Measurements from ENCODE around the gene CRAT. TPM values are rescaled to one million over a fixed set of nuclear protein-coding genes. Genes with fewer than 3 reads are reported as not detected.

The CRAT gene
- polyA plus RNA-seq, 2 of the 4 experiments (the other 2 are of a cell fraction), result 20.5 to 26.0 TPM

GRCh38 chr9:129104051-129104450, 6.5 kb downstream of the CRAT start:
- H3K9me3 ChIP-seq, result no peaks in the 10 kb centered on the region
- WGBS (ENCODE audit: missing lambda C conversion rate), result 92% methylated on average over 10 of the region's 11 CpGs
- no peak for FAIRE-seq
- DNase-seq (ENCODE audit: low read depth in 1 of 2, low spot score in 1 of 2), result no peak
- CTCF ChIA-PET, result interaction anchor here (1.2 to 3.5 kb wide), 7 partner anchors 8 to 634 kb away, joined by 3 to 14 read pairs (median 4); no protein-coding TSS in a partner anchor
- no peak overlapping the region for H3K4me3 ChIP-seq
- peaks cover under 1% of the 10 kb centered on the region; the same call in 1 of the 3 replicates for H3K4me1 ChIP-seq
- ATAC-seq, result no peak
- H3K27ac ChIP-seq, result no peak overlapping the region
- TF ChIP-seq SMC3 (IDR thresholded peaks at IDR 0.05) (no peak), BCL3 (IDR thresholded peaks at IDR 0.05) (no peak), POLR2AphosphoS2 (conservative IDR thresholded peaks at IDR 0.05; ENCODE audit: low read length) (no peak), EHMT2 (IDR thresholded peaks at IDR 0.05; ENCODE audit: low read depth) (no peak)
- POLR2A ChIA-PET, result no interaction called here
- H3K4me2 ChIP-seq, result no peak overlapping the region

GRCh38 chr9:129103595-129103965, 7.0 kb downstream of the CRAT start:
- no peak for DNase-seq (ENCODE audit: low read depth in 1 of 2, low spot score in 1 of 2)
- FAIRE-seq, result no peak
- Histone ChIP-seq H3K9me3 (no peaks in the 10 kb centered on the region), H3K4me2 (no peak overlapping the region), H3K27ac (no peak overlapping the region), H3K4me3 (no peak overlapping the region), H3K4me1 (no peaks in the 10 kb centered on the region; the same call in 2 of the 3 replicates)
- CTCF ChIA-PET, result interaction anchor here (0.6 to 3.5 kb wide), 13 partner anchors 9 to 634 kb away, joined by 3 to 14 read pairs (median 4); no protein-coding TSS in a partner anchor
- WGBS (ENCODE audit: missing lambda C conversion rate), result 72% methylated on average over 4 of the region's 4 CpGs
- ATAC-seq, result peak; percentile 15; a peak in 4 of 6 replicates
- no peak for TF ChIP-seq JUNB (IDR thresholded peaks at IDR 0.05)
- no peak for TF ChIP-seq EP300 (IDR thresholded peaks at IDR 0.05)
- POLR2A ChIA-PET, result interaction anchor here (1.2 kb wide), 1 partner anchor 22 kb away, joined by 7 read pairs; the partner anchor contains the start of gene DOLPP1

GRCh38 chr9:129102791-129103594, 7.6 kb downstream of the CRAT start:
- ATAC-seq, result peak; percentile 88 to 97

GRCh38 chr9:129102095-129102525, 8.5 kb downstream of the CRAT start:
- FAIRE-seq, result no peak
- DNase-seq (ENCODE audit: low read depth in 1 of 2, low spot score in 1 of 2), result no peak
- WGBS (ENCODE audit: missing lambda C conversion rate), result 91% methylated on average over 13 of the region's 13 CpGs
- Histone ChIP-seq H3K4me2 (no peak overlapping the region), H3K4me1 (no peaks in the 10 kb centered on the region; the same call in 2 of the 3 replicates), H3K9me3 (no peaks in the 10 kb centered on the region), H3K27ac (no peak overlapping the region), H3K4me3 (no peak overlapping the region)
- TF ChIP-seq POLR2A (IDR thresholded peaks at IDR 0.05; ENCODE audit: low read length), result no peak
- ATAC-seq, result no peak
- ChIA-PET CTCF (interaction anchor here (0.6 to 3.5 kb wide), 4 partner anchors 8 to 37 kb away, joined by 3 to 13 read pairs (median 3); no protein-coding TSS in a partner anchor), POLR2A (no interaction called here)

More at GRCh38 chr9:129102791-129103594, 7.6 kb downstream of the CRAT start:
- CTCF ChIA-PET, result interaction anchor here (0.6 to 3.5 kb wide), 14 partner anchors 9 to 635 kb away, joined by 3 to 14 read pairs (median 4); no protein-coding TSS in a partner anchor
- no peak for FAIRE-seq
- POLR2A ChIA-PET, result interaction anchor here (0.6 to 1.2 kb wide), 2 partner anchors 15 to 22 kb away, joined by 3 to 7 read pairs; partner anchors contain the start of gene DOLPP1
- TF ChIP-seq CTCF (IDR thresholded peaks at IDR 0.05) (peak; percentile 47), HOXA7 (CRISPR knock-in tag; IDR thresholded peaks at IDR 0.05) (no peak)
- H3K4me3 ChIP-seq, result no peak overlapping the region
- peak; percentile 76 to 85 for DNase-seq (ENCODE audit: low read depth in 1 of 2, low spot score in 1 of 2)
- no peak overlapping the region for H3K4me2 ChIP-seq
- H3K4me1 ChIP-seq, result no peaks in the 10 kb centered on the region; the same call in 2 of the 3 replicates
- H3K9me3 ChIP-seq, result no peaks in the 10 kb centered on the region
- no peak overlapping the region for H3K27ac ChIP-seq
- 36% methylated on average over 11 of the region's 14 CpGs for WGBS (ENCODE audit: missing lambda C conversion rate)

- ATAC-seq (no peak), DNase-seq (ENCODE audit: low read depth in 1 of 2, low spot score in 1 of 2) (no peak), FAIRE-seq (no peak)
- ChIA-PET POLR2A (interaction anchor here (0.7 kb wide), 1 partner anchor 20 kb away, joined by 5 read pairs; the partner anchor contains the start of gene DOLPP1), CTCF (interaction anchor here (0.6 to 3.5 kb wide), 6 partner anchors 7 to 38 kb away, joined by 3 to 13 read pairs (median 3); no protein-coding TSS in a partner anchor)
- no peaks in the 10 kb centered on the region for H3K4me1 ChIP-seq
- H3K9me3 ChIP-seq, result no peaks in the 10 kb centered on the region
- 94% methylated on average over 7 of the region's 7 CpGs for WGBS (ENCODE audit: missing lambda C conversion rate)
- no peak overlapping the region for H3K4me3 ChIP-seq
- H3K4me2 ChIP-seq, result no peak overlapping the region
- H3K27ac ChIP-seq, result no peak overlapping the region
- TF ChIP-seq NFE2L2 (conservative IDR thresholded peaks at IDR 0.05; ENCODE audit: low read length) (no peak), PHF8 (IDR thresholded peaks at IDR 0.05; ENCODE audit: borderline replicate concordance, low read depth) (no peak), JUNB (IDR thresholded peaks at IDR 0.05) (no peak), MAFK (IDR thresholded peaks at IDR 0.05; ENCODE audit: partially characterized antibody) (no peak), ZFP36 (IDR thresholded peaks at IDR 0.05; ENCODE audit: borderline replicate concordance, partially characterized antibody) (no peak), KDM1A (IDR thresholded peaks at IDR 0.05; ENCODE audit: low read depth) (no peak), REST (IDR thresholded peaks at IDR 0.05) (no peak), CBX2 (IDR thresholded peaks at IDR 0.05; ENCODE audit: borderline replicate concordance, low read depth) (no peak), HOXB13 (CRISPR knock-in tag; IDR thresholded peaks at IDR 0.05; ENCODE audit: low read depth) (no peak)
These were observed 9.3 kb downstream of the CRAT start for GRCh38 chr9:129101279-129101678.

All from A549 (cell line).